HepG2 (cell line): ENCODE measurements around the gene SERTAD4. TPM values are rescaled to one million over a fixed set of nuclear protein-coding genes. Genes with fewer than 3 reads are reported as not detected.
A peak's percentile ranks its signal among the peaks of the same experiment; 100 is the strongest.

Experiments
- ATAC-seq: fragments of 200-7000 bp; cut with Tn5 transposase; 3 replicates; pipeline ENCODE4 v1.9.1; 2020; ENCODE audit warnings: mild to moderate bottlenecking, moderate library complexity
- BruUV-seq: library from RNA; stranded (reverse); fragments of 400-500 nt; replicated peaks from 2 replicates; lab custom pipeline; 2021; lab: Mats Ljungman, UMichigan
- CTCF ChIA-PET: fragments of 300-600 bp; formaldehyde crosslinking; extraction: SDS; loops from one replicate; lab custom pipeline; 2021; ENCODE audit warnings: low total read pairs, inconsistent platforms, low intra/inter-chr PET ratio; lab: Yijun Ruan, JAX
- POLR2A ChIA-PET: fragments of 350-600 bp; sonication (Branson Sonifier 250); formaldehyde crosslinking; loops from one replicate; lab custom pipeline; 2020; ENCODE audit warnings: antibody characterized with exemption, inconsistent platforms; lab: Yijun Ruan, JAX
- DNase-seq: peaks from one replicate; pipeline ENCODE4 v3.0.0-alpha.2; 2015; ENCODE audit warnings: low spot score
- FAIRE-seq: peaks from 3 replicates; lab custom pipeline; 2011; peaks lifted over from hg19 to GRCh38; lab: Jason Lieb, UNC
- H2AFZ ChIP-seq: one replicate; pipeline ENCODE4 v1.6.1; 2011; ENCODE audit warnings: low read length, inconsistent platforms
- H3K27ac ChIP-seq: fragments of 300-600 bp; 3 replicates; pipeline ENCODE4 v1.8.0; 2011; ENCODE audit warnings: mixed run types, mild to moderate bottlenecking, mixed read lengths, low read length, inconsistent platforms; ENCODE audit not compliant: insufficient read depth; ENCODE audit errors: extremely low read length
- H3K27me3 ChIP-seq, 2 experiments: fragments of 200-600 bp in 1 of 2; 2 replicates in 1 of 2; 3 replicates in 1 of 2; pipeline versions ENCODE4 v1.6.0 to v1.8.0; 2011; ENCODE audit warnings: low read length in 2 of 2, mild to moderate bottlenecking in 2 of 2, moderate library complexity in 2 of 2, inconsistent platforms in 1 of 2; ENCODE audit not compliant: insufficient read depth in 2 of 2, control insufficient read depth in 1 of 2
- H3K36me3 ChIP-seq, 2 experiments: fragments of 200-600 bp in 1 of 2; replicated peaks in 1 of 2; 2 replicates in 1 of 2; 3 replicates in 1 of 2; pipeline versions ENCODE4 v1.5.1 to v1.8.0; 2011; ENCODE audit warnings: low read length in 2 of 2, inconsistent platforms in 1 of 2; ENCODE audit not compliant: insufficient read depth in 2 of 2, control insufficient read depth in 1 of 2
- H3K4me1 ChIP-seq: 2 replicates; pipeline ENCODE4 v1.5.1; 2012; ENCODE audit warnings: low read length, inconsistent platforms; ENCODE audit not compliant: insufficient read depth
- H3K4me2 ChIP-seq: 2 replicates; pipeline ENCODE4 v1.6.0; 2011; ENCODE audit warnings: low read depth, low read length, inconsistent platforms
- H3K4me3 ChIP-seq, 3 experiments: fragments of 200-600 bp in 1 of 3; sonication (generic), shearing (Covaris generic) in 1 of 3; replicated peaks in 1 of 3; 2 replicates each; pipeline ENCODE4 v1.5.1; 2011 to 2016; ENCODE audit warnings: low read length in 3 of 3, inconsistent platforms in 2 of 3, low read depth in 2 of 3, mild to moderate bottlenecking in 2 of 3, control low read depth in 1 of 3, mixed read lengths in 1 of 3; ENCODE audit not compliant: insufficient read depth in 1 of 3
- H3K79me2 ChIP-seq: one replicate; pipeline ENCODE4 v1.6.1; 2011; ENCODE audit warnings: low read length, inconsistent platforms; ENCODE audit not compliant: insufficient read depth
- H3K9ac ChIP-seq: 2 replicates; pipeline ENCODE4 v1.6.0; 2011; ENCODE audit warnings: mild to moderate bottlenecking, low read depth, low read length, inconsistent platforms; ENCODE audit not compliant: insufficient read depth
- H3K9me3 ChIP-seq: 2 replicates; pipeline ENCODE4 v1.5.1; 2012; ENCODE audit warnings: mild to moderate bottlenecking, low read length
- H4K20me1 ChIP-seq: 2 replicates; pipeline ENCODE4 v1.6.0; 2011; ENCODE audit warnings: inconsistent platforms, mild to moderate bottlenecking, low read length, moderate library complexity; ENCODE audit not compliant: insufficient read depth
- AHR ChIP-seq: IDR thresholded peaks from 2 replicates; pipeline ENCODE4 v1.6.1; 2018; ENCODE audit warnings: missing genetic modification reagents, missing compliant biosample characterization
- DPF2 ChIP-seq: sonication (generic); formaldehyde crosslinking; IDR thresholded peaks from 2 replicates; pipeline ENCODE4 v1.4.0; 2020; ENCODE audit warnings: mild to moderate bottlenecking, low read depth, missing genetic modification reagents, borderline replicate concordance
- EZH2 ChIP-seq: conservative IDR thresholded peaks from 2 replicates; pipeline ENCODE4 v1.6.1; 2012; ENCODE audit warnings: mild to moderate bottlenecking, low read depth, low read length, moderate library complexity
- FOXM1 ChIP-seq: sonication (generic); formaldehyde crosslinking; IDR thresholded peaks from 2 replicates; pipeline ENCODE4 v1.5.0; 2020; ENCODE audit warnings: missing genetic modification reagents
- KDM5A ChIP-seq: fragments of 200-600 bp; sonication (generic); IDR thresholded peaks from 2 replicates; pipeline ENCODE4 v1.7.0; 2018; ENCODE audit warnings: antibody characterized with exemption, mild to moderate bottlenecking, low read length, borderline replicate concordance
- MBNL3 ChIP-seq: fragments of 250-450 bp; sonication (Bioruptor Pico); conservative IDR thresholded peaks from 2 replicates; pipeline ENCODE4 v1.8.0; 2022; ENCODE audit warnings: mild to moderate bottlenecking, inconsistent platforms
- SPEN ChIP-seq: sonication (generic); formaldehyde crosslinking; IDR thresholded peaks from 2 replicates; pipeline ENCODE4 v1.5.1; 2020; ENCODE audit warnings: low read depth, mild to moderate bottlenecking, missing genetic modification reagents
- TRAFD1 ChIP-seq: sonication (generic); formaldehyde crosslinking; IDR thresholded peaks from 2 replicates; pipeline ENCODE4 v1.5.1; 2020; ENCODE audit warnings: missing genetic modification reagents, mild to moderate bottlenecking, borderline replicate concordance
- ZFP62 ChIP-seq: sonication (generic); formaldehyde crosslinking; IDR thresholded peaks from 2 replicates; pipeline ENCODE4 v1.4.0; 2020; ENCODE audit warnings: missing genetic modification reagents
- ZNF251 ChIP-seq: sonication (generic); formaldehyde crosslinking; IDR thresholded peaks from 2 replicates; pipeline ENCODE4 v1.9.0; 2021; ENCODE audit warnings: mild to moderate bottlenecking, missing genetic modification reagents
- ZNF792 ChIP-seq: IDR thresholded peaks from 2 replicates; pipeline ENCODE4 v1.6.1; 2016
- WGBS: methylation state at CpG from one replicate; pipeline ENCODE4 v1.1.6; 2017; ENCODE audit warnings: low lambda C conversion rate; 5-methylcytosine and 5-hydroxymethylcytosine counted together
- in situ Hi-C: cut with HindIII; loops from 2 replicates; pipeline ENCODE4 v1.10.0; 2017; ENCODE audit warnings: low pct_unique_long_range_greater_than_20kb; ENCODE audit not compliant: extremely low pct_ligation_motif_present
- intact Hi-C: fragments of 100-400 bp; cut with micrococcal nuclease; formaldehyde crosslinking; loops from one replicate; pipeline ENCODE4 v1.10.0; 2022; ENCODE audit not compliant: unreplicated experiment
- polyA plus RNA-seq, 8 experiments: library from polyadenylated mRNA; depleted of rRNA in 3 of 8; stranded (reverse) in 7 of 8; unstranded in 1 of 8; fragments of >200 nt; fragmentation: Illumina TruSeq in 4 of 8; extraction: Trizol in 4 of 8; gene quantifications; 2 replicates each; pipeline versions ENCODE4 v1.2.1 to v1.2.3, GENCODE V29; 2011 to 2016; ENCODE audit warnings: low read depth in 4 of 8, missing spikeins in 1 of 8, mixed read lengths in 1 of 8; ENCODE audit not compliant: insufficient read depth in 1 of 8
- total RNA-seq, 5 experiments: library from RNA; depleted of rRNA; stranded (reverse); fragments of >200 nt; fragmentation: Illumina TruSeq; extraction: Trizol; gene quantifications; 2 replicates each; pipeline ENCODE4 v1.2.3, GENCODE V29; 2016; ENCODE audit warnings: low read depth in 1 of 5

The SERTAD4 gene
- total and polyA plus RNA-seq, 2 of the 13 experiments (the other 11 are each of a cell fraction or from before 2014, with no cell fraction given): not detected

- TF ChIP-seq TRAFD1 (CRISPR knock-in tag) (no peak), DPF2 (no peak), AHR (no peak), FOXM1 (CRISPR knock-in tag) (no peak), SPEN (CRISPR knock-in tag) (no peak)
These were observed 618 bp upstream of the SERTAD4 start (continued) for GRCh38 chr1:210231846-210232510.

GRCh38 chr1:210233216-210233494 lies 559 bp downstream of the SERTAD4 start:
- intact Hi-C loops (loop anchor here (10.0 kb wide), 1 partner anchor 82 kb away; no protein-coding TSS in a partner anchor), in situ Hi-C loops (no loop called here)
- no peak overlapping the region for H3K9ac ChIP-seq
- peaks cover 4 to 66% of the 10 kb centered on the region in 2 experiments for H3K27me3 ChIP-seq
- WGBS: 0% methylated on average over 6 of the region's 26 CpGs
- peaks cover 7% of the 10 kb centered on the region; the same call in 1 of the 2 replicates for H3K4me1 ChIP-seq
- H3K79me2 ChIP-seq: no peaks in the 10 kb centered on the region
- ChIA-PET POLR2A (no interaction called here), CTCF (no interaction called here)
- DNase-seq (no peak), ATAC-seq (peak; percentile 76), FAIRE-seq (no peak)
- peak overlapping the region; percentile 62 for H3K4me2 ChIP-seq
- H4K20me1 ChIP-seq: no peaks in the 10 kb centered on the region
- peak overlapping the region in 2 of 3 experiments; percentile 16 to 59; a peak in 3 of 6 replicates for H3K4me3 ChIP-seq
- no peak overlapping the region for H2AFZ ChIP-seq
- no peak overlapping the region for H3K27ac ChIP-seq
- no peak for TF ChIP-seq MBNL3
- TF ChIP-seq ZNF792 (CRISPR knock-in tag): no peak
- no peak for TF ChIP-seq ZNF251 (CRISPR knock-in tag)
- TF ChIP-seq KDM5A: no peak
- no peak for TF ChIP-seq ZFP62 (CRISPR knock-in tag)
- TF ChIP-seq EZH2: peak; percentile 97; the same call in 1 of the 2 replicates
- no TSS peak for BruUV-seq
- H3K9me3 ChIP-seq: no peaks in the 10 kb centered on the region
- no peaks in the 10 kb centered on the region for H3K36me3 ChIP-seq
